HepG2 (cell line): Measurements from ENCODE around the gene ARHGDIA. TPM values are rescaled to one million over a fixed set of nuclear protein-coding genes. Genes with fewer than 3 reads are reported as not detected.
A peak's percentile ranks its signal among the peaks of the same experiment; 100 is the strongest.

Experiments
- AKNA ChIP-seq: sonication (generic); formaldehyde crosslinking; IDR thresholded peaks from 2 replicates; pipeline ENCODE4 v1.4.0; 2020; ENCODE audit warnings: missing genetic modification reagents, borderline replicate concordance
- ARID2 ChIP-seq: sonication (generic); formaldehyde crosslinking; IDR thresholded peaks from 2 replicates; pipeline ENCODE4 v1.8.1; 2022; ENCODE audit warnings: mild to moderate bottlenecking, missing genetic modification reagents, borderline replicate concordance
- DPF2 ChIP-seq: sonication (generic); formaldehyde crosslinking; IDR thresholded peaks from 2 replicates; pipeline ENCODE4 v1.4.0; 2020; ENCODE audit warnings: mild to moderate bottlenecking, low read depth, missing genetic modification reagents, borderline replicate concordance
- ESRRA ChIP-seq: sonication (generic); formaldehyde crosslinking; IDR thresholded peaks from 2 replicates; pipeline ENCODE4 v1.5.1; 2020; ENCODE audit warnings: mild to moderate bottlenecking, low read depth, missing genetic modification reagents
- GMEB2 ChIP-seq: IDR thresholded peaks from 2 replicates; pipeline ENCODE4 v1.6.1; 2016; ENCODE audit warnings: missing biosample characterization, missing genetic modification reagents, low read depth
- IRX3 ChIP-seq: sonication (generic); formaldehyde crosslinking; IDR thresholded peaks from 2 replicates; pipeline ENCODE4 v1.8.1; 2023; ENCODE audit warnings: mild to moderate bottlenecking, low read depth, missing genetic modification reagents, borderline replicate concordance
- SP140L ChIP-seq: sonication (generic); formaldehyde crosslinking; IDR thresholded peaks from 2 replicates; pipeline ENCODE4 v1.4.0; 2020; ENCODE audit warnings: missing genetic modification reagents, borderline replicate concordance
- ZEB1 ChIP-seq: IDR thresholded peaks from 2 replicates; pipeline ENCODE4 v1.6.1; 2012; ENCODE audit warnings: mild to moderate bottlenecking, low read depth, inconsistent platforms; ENCODE audit not compliant: insufficient replicate concordance
- ZMAT3 ChIP-seq: sonication (generic); formaldehyde crosslinking; conservative IDR thresholded peaks from 2 replicates; pipeline ENCODE4 v1.7.0; 2021; ENCODE audit warnings: missing genetic modification reagents
- ZNF337 ChIP-seq: sonication (generic); formaldehyde crosslinking; IDR thresholded peaks from 2 replicates; pipeline ENCODE4 v1.5.1; 2020; ENCODE audit warnings: missing genetic modification reagents, low read depth, mild to moderate bottlenecking, borderline replicate concordance
- ZNF451 ChIP-seq: sonication (generic); formaldehyde crosslinking; IDR thresholded peaks from 2 replicates; pipeline ENCODE4 v1.5.0; 2020; ENCODE audit warnings: mild to moderate bottlenecking, missing genetic modification reagents
- ZNF550 ChIP-seq: sonication (generic); formaldehyde crosslinking; IDR thresholded peaks from 2 replicates; pipeline ENCODE4 v1.4.0; 2020; ENCODE audit warnings: mild to moderate bottlenecking, missing genetic modification reagents, borderline replicate concordance
- ZNF597 ChIP-seq: sonication (generic); formaldehyde crosslinking; IDR thresholded peaks from 2 replicates; pipeline ENCODE4 v1.5.0; 2020; ENCODE audit warnings: missing genetic modification reagents
- ZNF737 ChIP-seq: sonication (generic); formaldehyde crosslinking; IDR thresholded peaks from 2 replicates; pipeline ENCODE4 v1.5.0; 2020; ENCODE audit warnings: missing genetic modification reagents, mild to moderate bottlenecking, borderline replicate concordance
- ZSCAN5A ChIP-seq: sonication (generic); formaldehyde crosslinking; IDR thresholded peaks from 2 replicates; pipeline ENCODE4 v1.8.0; 2022; ENCODE audit warnings: mild to moderate bottlenecking, missing genetic modification reagents, borderline replicate concordance
- polyA plus RNA-seq, 8 experiments: library from polyadenylated mRNA; depleted of rRNA in 3 of 8; stranded (reverse) in 7 of 8; unstranded in 1 of 8; fragments of >200 nt; fragmentation: Illumina TruSeq in 4 of 8; extraction: Trizol in 4 of 8; gene quantifications; 2 replicates each; pipeline versions ENCODE4 v1.2.1 to v1.2.3, GENCODE V29; 2011 to 2016; ENCODE audit warnings: low read depth in 4 of 8, missing spikeins in 1 of 8, mixed read lengths in 1 of 8; ENCODE audit not compliant: insufficient read depth in 1 of 8
- total RNA-seq, 5 experiments: library from RNA; depleted of rRNA; stranded (reverse); fragments of >200 nt; fragmentation: Illumina TruSeq; extraction: Trizol; gene quantifications; 2 replicates each; pipeline ENCODE4 v1.2.3, GENCODE V29; 2016; ENCODE audit warnings: low read depth in 1 of 5

ARHGDIA gene
- total and polyA plus RNA-seq, 2 of the 13 experiments (the other 11 are each of a cell fraction or from before 2014, with no cell fraction given), result 40.0 to 64.0 TPM

GRCh38 chr17:81909966-81910839 is 39.1 kb upstream of the ARHGDIA start (continued):
- TF ChIP-seq ZEB1 (peak; percentile 78), AKNA (CRISPR knock-in tag) (no peak), ZNF337 (CRISPR knock-in tag) (no peak), ZNF550 (CRISPR knock-in tag) (no peak; the same call in 1 of the 2 replicates), ARID2 (CRISPR knock-in tag) (no peak), ZNF451 (CRISPR knock-in tag) (no peak), IRX3 (CRISPR knock-in tag) (peak; percentile 62; the same call in 1 of the 2 replicates), GMEB2 (CRISPR knock-in tag) (no peak), SP140L (CRISPR knock-in tag) (no peak), ZMAT3 (CRISPR knock-in tag) (peak; percentile 47; the same call in 1 of the 2 replicates), ESRRA (peak; percentile 99), DPF2 (CRISPR knock-in tag) (peak; percentile 78), ZNF737 (no peak), ZSCAN5A (CRISPR knock-in tag) (peak; percentile 28; the same call in 1 of the 2 replicates), ZNF597 (CRISPR knock-in tag) (no peak)
